Fibroblast of villous mesenchyme (primary cell): ENCODE results near the gene ASTN1. TPM values are rescaled to one million over a fixed set of nuclear protein-coding genes. Genes with fewer than 3 reads are reported as not detected.

Source experiments
- DNase-seq: peaks from one replicate; pipeline ENCODE4 v3.0.0-alpha.2; 2010; ENCODE audit warnings: low read depth
- H3K4me3 ChIP-seq: 2 replicates; pipeline ENCODE4 v1.5.1; 2011; ENCODE audit warnings: low read depth, mild to moderate bottlenecking, low read length
- total RNA-seq: library from RNA; depleted of rRNA; stranded (reverse); fragments of >200 nt; gene quantifications from 2 replicates; pipeline ENCODE4 v1.2.3, GENCODE V29; 2012
- TF ChIP-seq, protein P1 (sequence below): IDR thresholded peaks from 2 replicates; pipeline ENCODE4 v1.5.1; 2012; ENCODE audit warnings: low read depth, mild to moderate bottlenecking, low read length; ENCODE audit not compliant: insufficient read depth

ASTN1 gene
- total RNA-seq, 1 donor, result not detected

DNA sequence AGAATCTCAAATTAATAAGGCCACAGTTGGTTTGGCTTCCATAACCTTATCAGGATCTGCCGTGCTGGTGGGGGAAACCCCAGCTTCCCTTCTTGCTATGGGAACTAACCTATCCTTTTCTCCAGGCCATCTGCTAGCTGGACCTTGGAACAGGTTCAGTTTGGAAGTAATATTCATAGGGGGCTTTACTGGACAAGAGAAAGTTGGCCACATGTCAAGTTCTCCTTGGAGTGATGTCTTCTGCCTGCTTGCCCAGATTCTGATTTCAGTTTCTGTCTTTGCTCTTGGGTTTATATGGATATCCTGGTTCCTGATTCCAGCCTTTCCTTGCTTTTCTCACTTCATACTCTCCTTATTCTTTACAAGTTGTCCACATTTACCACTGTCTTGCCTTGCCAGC is 279.6 kb downstream of the ASTN1 start:
- TF ChIP-seq, protein P1, sequence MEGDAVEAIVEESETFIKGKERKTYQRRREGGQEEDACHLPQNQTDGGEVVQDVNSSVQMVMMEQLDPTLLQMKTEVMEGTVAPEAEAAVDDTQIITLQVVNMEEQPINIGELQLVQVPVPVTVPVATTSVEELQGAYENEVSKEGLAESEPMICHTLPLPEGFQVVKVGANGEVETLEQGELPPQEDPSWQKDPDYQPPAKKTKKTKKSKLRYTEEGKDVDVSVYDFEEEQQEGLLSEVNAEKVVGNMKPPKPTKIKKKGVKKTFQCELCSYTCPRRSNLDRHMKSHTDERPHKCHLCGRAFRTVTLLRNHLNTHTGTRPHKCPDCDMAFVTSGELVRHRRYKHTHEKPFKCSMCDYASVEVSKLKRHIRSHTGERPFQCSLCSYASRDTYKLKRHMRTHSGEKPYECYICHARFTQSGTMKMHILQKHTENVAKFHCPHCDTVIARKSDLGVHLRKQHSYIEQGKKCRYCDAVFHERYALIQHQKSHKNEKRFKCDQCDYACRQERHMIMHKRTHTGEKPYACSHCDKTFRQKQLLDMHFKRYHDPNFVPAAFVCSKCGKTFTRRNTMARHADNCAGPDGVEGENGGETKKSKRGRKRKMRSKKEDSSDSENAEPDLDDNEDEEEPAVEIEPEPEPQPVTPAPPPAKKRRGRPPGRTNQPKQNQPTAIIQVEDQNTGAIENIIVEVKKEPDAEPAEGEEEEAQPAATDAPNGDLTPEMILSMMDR, result no peak
- H3K4me3 ChIP-seq, result no peak overlapping the region
- no peak for DNase-seq

DNA sequence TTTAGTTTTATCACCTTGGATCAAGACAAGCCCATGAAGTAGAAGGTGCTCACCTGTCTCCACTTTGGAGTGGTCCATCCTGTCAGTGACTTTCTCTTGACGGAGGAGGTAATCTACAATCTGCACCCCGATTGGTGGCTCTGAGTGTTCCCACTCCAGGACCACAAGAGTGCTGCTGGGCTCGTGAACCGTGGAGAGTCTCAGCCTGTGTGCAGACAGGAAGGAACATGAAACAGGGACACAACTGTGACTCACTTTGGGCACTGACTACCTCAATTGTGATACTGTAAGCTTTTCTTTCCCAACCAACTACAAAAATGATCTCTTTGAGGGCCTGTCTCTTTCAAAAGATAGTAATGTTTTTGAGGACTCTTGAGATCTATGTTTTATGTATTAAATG is 280.2 kb downstream of the ASTN1 start:
- H3K4me3 ChIP-seq, result no peak overlapping the region
- DNase-seq, result no peak
- TF ChIP-seq, protein P1, result no peak

DNA sequence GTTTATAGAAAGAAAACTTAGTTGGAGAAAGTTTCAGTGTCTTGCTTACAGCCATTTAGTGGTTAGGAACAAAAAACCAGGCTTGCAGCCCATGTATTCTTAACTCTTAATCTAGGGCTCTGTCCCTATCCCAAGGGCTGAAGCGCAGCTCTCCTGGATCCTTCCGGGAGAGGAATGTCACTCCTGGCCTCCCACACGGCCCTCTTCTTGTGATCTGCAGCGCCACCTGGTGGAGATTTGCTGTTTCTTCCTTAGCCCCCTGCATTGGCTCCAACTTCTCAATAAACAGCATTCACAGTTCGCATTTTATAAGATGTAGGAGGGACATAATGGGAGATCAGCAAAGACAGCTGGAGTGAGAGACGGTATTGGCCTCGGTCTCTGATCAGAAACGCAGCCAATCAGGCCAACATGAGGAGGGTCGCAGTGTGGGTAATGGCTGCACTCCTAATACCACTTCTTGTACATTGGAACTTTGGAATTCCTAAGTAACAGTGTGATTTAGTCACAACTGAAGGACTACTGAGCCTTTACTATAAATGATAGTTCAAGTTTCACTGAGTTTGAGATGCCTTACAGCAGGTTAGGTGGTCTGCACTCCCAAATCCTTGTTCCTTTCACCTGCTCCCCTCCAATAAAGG is 283.4 kb downstream of the ASTN1 start:
- TF ChIP-seq, protein P1, result peak; percentile 86

DNA sequence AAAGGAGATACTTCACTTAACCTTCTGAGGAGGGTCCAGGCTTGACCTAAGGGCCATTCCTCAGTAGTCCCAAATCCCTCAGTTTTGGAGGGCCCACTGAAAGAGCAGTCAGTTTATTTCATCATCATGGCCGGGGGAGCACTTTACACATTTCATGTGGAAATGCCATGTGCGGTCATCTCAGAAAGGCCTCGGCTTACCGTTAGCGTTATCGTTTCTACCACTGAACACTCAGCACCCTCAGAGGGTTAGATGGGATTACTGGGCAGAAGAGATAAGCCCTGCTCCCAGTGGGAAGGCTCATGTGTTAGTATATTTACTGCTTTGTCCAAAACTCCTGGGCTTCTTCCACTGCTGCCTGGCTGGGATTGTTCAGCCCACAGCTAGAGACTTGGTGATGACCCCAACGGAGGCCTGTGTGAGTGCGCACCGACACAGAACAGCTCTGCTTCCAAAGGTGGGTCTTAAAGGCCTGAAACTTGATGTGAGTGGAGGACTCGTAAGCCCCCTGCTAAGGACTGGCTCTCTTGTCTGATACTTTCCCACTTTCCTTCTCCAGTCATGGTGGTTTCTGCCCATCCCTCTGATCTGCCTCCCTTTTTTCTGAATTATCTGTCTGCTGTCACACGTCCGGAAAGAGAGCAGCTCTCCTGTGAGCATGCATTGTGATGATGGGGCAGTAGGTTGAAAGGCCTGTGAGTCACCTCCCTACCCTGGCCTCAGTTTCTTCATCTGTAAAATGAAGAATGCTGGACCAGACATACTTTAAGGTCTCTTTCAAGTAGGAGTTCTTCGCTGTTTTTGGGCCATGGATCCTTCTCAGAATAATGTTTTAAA is 284.5 kb downstream of the ASTN1 start:
- TF ChIP-seq, protein P1, result no peak
- DNase-seq, result no peak
- no peak overlapping the region for H3K4me3 ChIP-seq

More for the DNA sequence above, 283.4 kb downstream of the ASTN1 start:
- H3K4me3 ChIP-seq, result no peak overlapping the region
- DNase-seq, result peak; percentile 70

DNA sequence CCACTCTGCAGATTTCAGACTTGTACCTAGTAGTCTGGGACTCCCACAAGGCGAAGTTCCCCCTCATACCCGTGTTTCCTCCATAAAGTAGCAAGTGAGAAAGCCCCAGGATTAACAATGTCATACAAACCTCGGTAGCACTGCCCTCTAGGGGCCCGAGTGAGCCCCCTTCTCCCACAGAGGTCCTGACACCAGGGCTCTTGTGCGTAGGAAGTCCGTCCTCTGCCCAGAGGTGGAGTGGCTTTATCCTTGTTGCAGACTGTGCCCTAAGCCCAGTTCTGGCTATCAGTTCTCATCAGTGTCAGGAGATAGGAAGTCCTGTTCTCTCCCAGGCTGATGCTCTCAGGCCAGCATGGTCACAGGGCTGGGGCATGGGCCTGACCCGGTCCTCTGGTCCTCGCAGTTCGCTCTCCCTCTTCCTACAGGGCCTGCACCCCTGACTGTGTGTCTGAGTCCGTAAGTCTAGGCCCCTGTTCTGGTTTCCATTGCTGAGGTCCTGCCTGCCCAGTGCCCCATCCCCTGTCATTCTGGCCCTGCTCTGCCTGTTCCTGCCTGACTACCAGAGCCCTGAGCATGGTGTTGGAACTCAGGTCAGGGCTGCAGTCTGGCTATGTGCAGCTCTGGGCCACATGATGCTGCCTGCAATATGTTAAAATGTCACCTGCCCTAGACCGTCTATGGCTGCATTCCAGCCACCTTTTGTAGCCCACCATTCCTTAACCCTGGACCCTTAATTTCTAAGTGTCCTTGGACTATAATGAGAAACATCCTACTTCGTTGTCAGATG is 285.6 kb downstream of the ASTN1 start:
- DNase-seq, result no peak
- no peak overlapping the region for H3K4me3 ChIP-seq
- TF ChIP-seq, protein P1, result no peak

DNA sequence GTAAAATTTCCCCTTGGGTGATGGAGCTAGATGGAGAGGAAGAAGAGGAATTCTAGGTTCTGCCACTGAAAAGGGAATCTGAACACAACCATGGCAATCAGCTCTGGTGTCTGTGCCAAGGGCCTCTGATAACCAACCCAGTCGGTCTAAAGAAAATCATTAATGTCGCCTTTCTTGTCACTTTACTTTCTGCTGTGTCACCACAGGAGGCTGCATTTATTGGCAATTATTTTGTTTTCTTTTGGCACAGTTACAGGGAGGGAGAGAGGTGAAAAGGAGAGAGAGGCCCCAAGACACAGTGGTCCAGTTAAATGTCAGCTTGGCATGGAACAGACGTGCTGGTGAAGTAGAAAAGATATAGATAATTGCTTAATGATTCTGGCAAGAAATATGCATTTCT is 287.0 kb downstream of the ASTN1 start:
- H3K4me3 ChIP-seq, result no peak overlapping the region
- no peak for DNase-seq
- TF ChIP-seq, protein P1, result no peak
